Fibroblast of lung (primary cell): ENCODE measurements around the gene GPR176. TPM values are rescaled to one million over a fixed set of nuclear protein-coding genes. Genes with fewer than 3 reads are reported as not detected.

ENCODE experiments used
- DNase-seq, 2 donors: peaks; one replicate each; pipeline versions ENCODE4 v3.0.0 to v3.0.0-alpha.2; 2010; ENCODE audit warnings: low read depth in 2 of 2
- H2AFZ ChIP-seq: 2 replicates; pipeline ENCODE4 v1.5.1; 2012; ENCODE audit warnings: low read length, control low read depth, inconsistent platforms
- H3K27ac ChIP-seq: 2 replicates; pipeline ENCODE4 v1.5.1; 2011; ENCODE audit warnings: low read length, control low read depth; ENCODE audit not compliant: insufficient read depth
- H3K27me3 ChIP-seq: 2 replicates; pipeline ENCODE4 v1.5.1; 2011; ENCODE audit warnings: mild to moderate bottlenecking, low read length; ENCODE audit not compliant: control insufficient read depth, insufficient read depth
- H3K36me3 ChIP-seq: 2 replicates; pipeline ENCODE4 v1.5.1; 2011; ENCODE audit warnings: low read length; ENCODE audit not compliant: control insufficient read depth, insufficient read depth
- H3K4me1 ChIP-seq: 2 replicates; pipeline ENCODE4 v1.5.1; 2011; ENCODE audit warnings: low read length; ENCODE audit not compliant: control insufficient read depth, insufficient read depth; ENCODE audit errors: extremely low read depth
- H3K4me2 ChIP-seq: 2 replicates; pipeline ENCODE4 v1.5.1; 2011; ENCODE audit warnings: low read length, control low read depth; ENCODE audit not compliant: insufficient read depth; ENCODE audit errors: extremely low read depth
- H3K4me3 ChIP-seq, 4 experiments: fragments of 200-600 bp in 1 of 4; sonication (generic) in 1 of 4; replicated peaks in 1 of 4; 2 replicates each; pipeline ENCODE4 v1.5.1; 2011 to 2016; ENCODE audit warnings: low read length in 4 of 4, low read depth in 3 of 4, mild to moderate bottlenecking in 3 of 4, control low read depth in 2 of 4, inconsistent platforms in 1 of 4, mixed read lengths in 1 of 4; ENCODE audit not compliant: insufficient read depth in 1 of 4; ENCODE audit errors: control extremely low read depth in 1 of 4
- H3K79me2 ChIP-seq: 2 replicates; pipeline ENCODE4 v1.5.1; 2012; ENCODE audit warnings: mild to moderate bottlenecking, low read length, inconsistent platforms; ENCODE audit not compliant: control insufficient read depth, insufficient read depth
- H3K9ac ChIP-seq: 2 replicates; pipeline ENCODE4 v1.5.1; 2011; ENCODE audit warnings: mild to moderate bottlenecking, low read length, control low read depth; ENCODE audit not compliant: insufficient read depth
- H3K9me3 ChIP-seq: 2 replicates; pipeline ENCODE4 v1.5.1; 2012; ENCODE audit warnings: low read depth, low read length; ENCODE audit not compliant: control insufficient read depth, insufficient read depth
- H4K20me1 ChIP-seq: 2 replicates; pipeline ENCODE4 v1.5.1; 2011; ENCODE audit warnings: low read length; ENCODE audit not compliant: control insufficient read depth, insufficient read depth; ENCODE audit errors: extremely low read depth
- CTCF ChIP-seq, 2 donors: IDR thresholded peaks in 1 of 2; conservative IDR thresholded peaks in 1 of 2; 1 replicate in 1 of 2; 2 replicates in 1 of 2; pipeline ENCODE4 v1.5.1; 2011 to 2012; ENCODE audit warnings: low read length in 2 of 2, control low read depth in 1 of 2, inconsistent platforms in 1 of 2, low read depth in 1 of 2, mild to moderate bottlenecking in 1 of 2
- EZH2 ChIP-seq: IDR thresholded peaks from 2 replicates; pipeline ENCODE4 v1.5.1; 2012; ENCODE audit warnings: low read length, control low read depth, mild to moderate bottlenecking; ENCODE audit errors: missing control alignments
- polyA plus RNA-seq, 2 donors: library from polyadenylated mRNA; depleted of rRNA in 1 of 2; stranded (reverse) in 1 of 2; unstranded in 1 of 2; fragments of >200 nt; gene quantifications; 2 replicates each; pipeline ENCODE4 v1.2.1, GENCODE V29; 2011 to 2012; ENCODE audit warnings: missing spikeins in 1 of 2
- total RNA-seq: library from RNA; depleted of rRNA; stranded (reverse); fragments of >200 nt; gene quantifications from 2 replicates; pipeline ENCODE4 v1.2.1, GENCODE V29; 2014

The GPR176 gene
- total and polyA plus RNA-seq, 2 donors (not counting 1 experiment from before 2014, with no cell fraction given), result 124 to 179 TPM

GRCh38 chr15:39935241-39935640 is 15.2 kb upstream of the GPR176 start:
- H3K9ac ChIP-seq, result no peak overlapping the region
- DNase-seq, result no peak
- peaks cover 41% of the 10 kb centered on the region for H3K79me2 ChIP-seq
- peak overlapping the region; percentile 86 for H3K4me2 ChIP-seq
- H3K36me3 ChIP-seq, result no peaks in the 10 kb centered on the region
- TF ChIP-seq CTCF (conservative IDR thresholded peaks at IDR 0.05 in 1 of 2, IDR thresholded peaks at IDR 0.05 in 1 of 2; ENCODE audit: low read depth in 1 of 2, low read length in 2 of 2), result no peak
- no peak for TF ChIP-seq EZH2
- no peak overlapping the region for H3K27ac ChIP-seq
- no peaks in the 10 kb centered on the region for H3K27me3 ChIP-seq
- no peaks in the 10 kb centered on the region for H3K9me3 ChIP-seq
- no peak overlapping the region for H2AFZ ChIP-seq
- H3K4me3 ChIP-seq, result peak overlapping the region; percentile 66 to 86 (median 70)
- H3K4me1 ChIP-seq, result peaks cover 8% of the 10 kb centered on the region
- H4K20me1 ChIP-seq, result no peaks in the 10 kb centered on the region

GRCh38 chr15:39934397-39935071 is 14.5 kb upstream of the GPR176 start:
- Histone ChIP-seq H3K4me1 (peaks cover 7% of the 10 kb centered on the region), H3K4me3 (peak overlapping the region; percentile 66 to 86 (median 70)), H3K9me3 (no peaks in the 10 kb centered on the region), H2AFZ (peak overlapping the region; percentile 38), H3K79me2 (peaks cover 38% of the 10 kb centered on the region), H4K20me1 (no peaks in the 10 kb centered on the region), H3K9ac (peak overlapping the region; percentile 84), H3K4me2 (peak overlapping the region; percentile 86), H3K27me3 (no peaks in the 10 kb centered on the region), H3K27ac (peak overlapping the region; percentile 86), H3K36me3 (no peaks in the 10 kb centered on the region)
- no peak for TF ChIP-seq CTCF (conservative IDR thresholded peaks at IDR 0.05 in 1 of 2, IDR thresholded peaks at IDR 0.05 in 1 of 2; ENCODE audit: low read depth in 1 of 2, low read length in 2 of 2)
- no peak for TF ChIP-seq EZH2
- DNase-seq, result peak; percentile 37 to 43

- no peaks in the 10 kb centered on the region for H4K20me1 ChIP-seq
- peak in 1 of 2 donors; percentile 44 for DNase-seq
- H2AFZ ChIP-seq, result no peak overlapping the region
- no peak overlapping the region for H3K4me2 ChIP-seq
- TF ChIP-seq EZH2 (no peak), CTCF (conservative IDR thresholded peaks at IDR 0.05 in 1 of 2, IDR thresholded peaks at IDR 0.05 in 1 of 2; ENCODE audit: low read depth in 1 of 2, low read length in 2 of 2) (peak in 1 of 2 donors; percentile 40)
- H3K4me3 ChIP-seq, result no peak overlapping the region
- no peaks in the 10 kb centered on the region for H3K27me3 ChIP-seq
- H3K9me3 ChIP-seq, result no peaks in the 10 kb centered on the region
- peaks cover 5% of the 10 kb centered on the region for H3K4me1 ChIP-seq
- H3K27ac ChIP-seq, result no peak overlapping the region
- no peaks in the 10 kb centered on the region for H3K36me3 ChIP-seq
- H3K9ac ChIP-seq, result no peak overlapping the region
- H3K79me2 ChIP-seq, result peaks cover 23% of the 10 kb centered on the region
These were observed 11.5 kb upstream of the GPR176 start for GRCh38 chr15:39931615-39932014.
